Stomach (tissue), 9 donors: ENCODE measurements around the gene GRK6. TPM values are rescaled to one million over a fixed set of nuclear protein-coding genes. Genes with fewer than 3 reads are reported as not detected.
A peak's percentile ranks its signal among the peaks of the same experiment; 100 is the strongest.
"Not testable (repeated sequence)": the region's sequence is repeated elsewhere in the genome, so short reads cannot be mapped to it uniquely, and the experiment has no call there.

Experiments
- DNase-seq, 2 donors: peaks; one replicate each; pipeline versions ENCODE4 v3.0.0 to v3.0.0-alpha.2; 2013 to 2019
- H3K27ac ChIP-seq, 5 donors: fragments of 200-600 bp in 4 of 5; sonication (generic) in 4 of 5; one replicate each; pipeline ENCODE4 v1.5.1; 2013 to 2019; ENCODE audit warnings: mild to moderate bottlenecking in 1 of 5, moderate library complexity in 1 of 5
- H3K27me3 ChIP-seq, 3 donors: fragments of 200-600 bp; sonication (generic); one replicate each; pipeline ENCODE4 v1.5.1; 2017 to 2019; ENCODE audit warnings: mixed run types in 1 of 3
- H3K36me3 ChIP-seq, 4 donors: fragments of 200-600 bp; sonication (generic); 1 replicate in 3 of 4; 2 replicates in 1 of 4; pipeline ENCODE4 v1.5.1; 2016 to 2019
- H3K4me1 ChIP-seq, 4 donors: fragments of 200-600 bp; sonication (generic); one replicate each; pipeline ENCODE4 v1.5.1; 2016 to 2019
- H3K4me3 ChIP-seq, 4 donors: fragments of 200-600 bp; sonication (generic) in 3 of 4; one replicate each; pipeline ENCODE4 v1.5.1; 2016 to 2019; ENCODE audit warnings: mild to moderate bottlenecking in 1 of 4
- H3K9me3 ChIP-seq, 4 donors: fragments of 200-600 bp; sonication (generic); one replicate each; pipeline ENCODE4 v1.5.1; 2016 to 2019
- EP300 ChIP-seq: sonication (generic); formaldehyde crosslinking; IDR thresholded peaks from one replicate; pipeline ENCODE4 v1.6.1; 2017; ENCODE audit warnings: antibody characterized with exemption
- POLR2A ChIP-seq, 4 donors: fragments of 450-650 bp; IDR thresholded peaks; one replicate each; pipeline ENCODE4 v1.6.1; 2016; ENCODE audit warnings: antibody characterized with exemption in 4 of 4, control low read depth in 2 of 4, mild to moderate bottlenecking in 1 of 4, moderate library complexity in 1 of 4
- POLR2AphosphoS5 ChIP-seq, 3 donors: sonication (generic); formaldehyde crosslinking; IDR thresholded peaks; one replicate each; pipeline ENCODE4 v1.6.1; 2016; ENCODE audit warnings: antibody characterized with exemption in 3 of 3
- WGBS, 5 donors: extraction: QIAGEN DNeasy Blood & Tissue Kit in 3 of 5; methylation state at CpG; one replicate each; pipeline versions ENCODE4 v1.1.5 to v1.1.7; 2013 to 2018; 5-methylcytosine and 5-hydroxymethylcytosine counted together
- intact Hi-C: fragments of 100-400 bp; cut with DNase I; formaldehyde crosslinking; loops from one replicate; pipeline ENCODE4 v1.15.1; 2023; ENCODE audit warnings: low total_unique reads
- polyA plus RNA-seq, 3 donors: library from polyadenylated mRNA; stranded (reverse); fragments of 200-250 nt; gene quantifications; one replicate each; pipeline ENCODE4 v1.2.3, GENCODE V29; 2013
- total RNA-seq, 5 donors: library from RNA; depleted of rRNA; stranded (reverse); fragments of >200 nt; gene quantifications; one replicate each; pipeline versions ENCODE4 v1.1.0 to v1.2.3, GENCODE V29; 2014 to 2016
- TF ChIP-seq, protein P1 (sequence below), 7 experiments: fragments of 450-650 bp in 4 of 7; fragments of 200-600 bp in 3 of 7; sonication (generic) in 3 of 7; IDR thresholded peaks; one replicate each; pipeline ENCODE4 v1.5.1; 2016 to 2019; ENCODE audit warnings: antibody characterized with exemption in 7 of 7, control low read depth in 2 of 7, mild to moderate bottlenecking in 1 of 7
- donor health status: healthy with polysubstance abuse.
- donor health status: Bipolar disorder and iron deficiency.
- donor health status: healthy.

Gene GRK6
- total and polyA plus RNA-seq, 8 donors, result 1.8 to 91.2 (median 17.7) TPM

DNA sequence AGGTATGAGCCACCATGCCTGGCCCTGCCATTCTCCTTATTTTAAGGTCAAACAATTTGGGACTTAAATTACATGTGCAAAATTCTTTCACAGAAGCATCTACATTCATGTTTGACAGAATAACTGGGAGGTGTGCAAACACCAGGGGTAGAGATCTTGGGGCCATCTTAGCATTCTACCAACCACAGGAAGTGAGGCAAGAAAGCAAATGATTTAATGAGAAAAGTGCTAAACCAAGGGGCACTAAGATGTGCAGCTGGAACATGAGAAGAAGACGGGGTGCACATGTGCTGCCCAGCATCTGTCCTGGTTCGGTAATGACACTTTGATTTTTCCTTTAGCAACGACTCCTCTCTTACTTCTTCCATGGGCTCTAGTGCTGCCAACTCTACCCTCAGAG, 15.9 kb upstream of the GRK6 start:
- TF ChIP-seq, protein P1, sequence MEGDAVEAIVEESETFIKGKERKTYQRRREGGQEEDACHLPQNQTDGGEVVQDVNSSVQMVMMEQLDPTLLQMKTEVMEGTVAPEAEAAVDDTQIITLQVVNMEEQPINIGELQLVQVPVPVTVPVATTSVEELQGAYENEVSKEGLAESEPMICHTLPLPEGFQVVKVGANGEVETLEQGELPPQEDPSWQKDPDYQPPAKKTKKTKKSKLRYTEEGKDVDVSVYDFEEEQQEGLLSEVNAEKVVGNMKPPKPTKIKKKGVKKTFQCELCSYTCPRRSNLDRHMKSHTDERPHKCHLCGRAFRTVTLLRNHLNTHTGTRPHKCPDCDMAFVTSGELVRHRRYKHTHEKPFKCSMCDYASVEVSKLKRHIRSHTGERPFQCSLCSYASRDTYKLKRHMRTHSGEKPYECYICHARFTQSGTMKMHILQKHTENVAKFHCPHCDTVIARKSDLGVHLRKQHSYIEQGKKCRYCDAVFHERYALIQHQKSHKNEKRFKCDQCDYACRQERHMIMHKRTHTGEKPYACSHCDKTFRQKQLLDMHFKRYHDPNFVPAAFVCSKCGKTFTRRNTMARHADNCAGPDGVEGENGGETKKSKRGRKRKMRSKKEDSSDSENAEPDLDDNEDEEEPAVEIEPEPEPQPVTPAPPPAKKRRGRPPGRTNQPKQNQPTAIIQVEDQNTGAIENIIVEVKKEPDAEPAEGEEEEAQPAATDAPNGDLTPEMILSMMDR (IDR thresholded peaks at IDR 0.05), result no peak
- Histone ChIP-seq H3K4me1 (peaks cover 0 to 3% (median 0%) of the 10 kb centered on the region in 4 donors), H3K27me3 (no peaks in the 10 kb centered on the region), H3K27ac (no peak overlapping the region), H3K9me3 (no peaks in the 10 kb centered on the region), H3K4me3 (no peak overlapping the region), H3K36me3 (no peaks in the 10 kb centered on the region)
- DNase-seq, result no peak
- intact Hi-C loops, result no loop called here
- 74 to 82% (median 79%) methylated on average over 3 of the region's 3 CpGs for WGBS, 5 donors

DNA sequence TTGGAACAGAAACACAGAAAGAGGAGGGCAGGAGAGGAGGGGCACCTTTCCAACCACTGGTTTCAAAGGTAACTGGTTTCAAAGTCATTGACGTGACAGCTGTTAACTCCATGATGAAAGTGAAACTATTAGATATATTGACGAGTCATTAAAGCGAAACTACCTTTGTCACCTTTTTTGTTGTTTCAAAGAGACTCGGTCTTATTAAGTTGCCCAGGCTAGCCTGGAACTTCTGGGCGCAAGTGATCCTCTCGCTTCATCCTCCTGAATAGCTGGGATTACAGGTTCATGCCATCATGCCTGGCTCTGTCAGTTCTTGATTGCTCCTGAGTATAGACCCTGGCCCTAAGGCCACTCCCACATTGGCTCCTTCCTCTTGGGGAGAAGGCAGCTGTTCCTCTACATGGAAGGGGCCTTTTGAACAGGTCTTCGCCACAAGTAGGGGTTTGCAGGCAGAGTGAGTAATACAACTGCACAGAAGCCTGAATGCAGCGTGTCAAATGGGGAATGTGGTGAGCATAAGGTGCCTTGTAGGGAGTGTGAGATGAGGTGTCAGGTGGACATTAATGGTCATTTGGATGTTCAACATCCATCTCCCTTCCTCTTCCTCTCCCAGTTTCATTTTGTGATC, 13.8 kb upstream of the GRK6 start:
- H3K36me3 ChIP-seq, result no peaks in the 10 kb centered on the region
- no peak overlapping the region for H3K4me3 ChIP-seq
- H3K9me3 ChIP-seq, result no peaks in the 10 kb centered on the region
- peak overlapping the region in 1 of 5 donors; percentile 60 for H3K27ac ChIP-seq
- H3K27me3 ChIP-seq, result no peaks in the 10 kb centered on the region
- DNase-seq, result no peak
- TF ChIP-seq EP300, result no peak
- no peak for TF ChIP-seq POLR2A (IDR thresholded peaks at IDR 0.05)
- TF ChIP-seq POLR2AphosphoS5 (IDR thresholded peaks at IDR 0.05), result no peak
- TF ChIP-seq, protein P1 (IDR thresholded peaks at IDR 0.05), result no peak
- WGBS, 5 donors, result 60 to 72% (median 63%) methylated on average over 8 of the region's 8 CpGs
- H3K4me1 ChIP-seq, result peaks cover 0 to 6% (median 0%) of the 10 kb centered on the region in 4 donors
- intact Hi-C loops, result no loop called here

DNA sequence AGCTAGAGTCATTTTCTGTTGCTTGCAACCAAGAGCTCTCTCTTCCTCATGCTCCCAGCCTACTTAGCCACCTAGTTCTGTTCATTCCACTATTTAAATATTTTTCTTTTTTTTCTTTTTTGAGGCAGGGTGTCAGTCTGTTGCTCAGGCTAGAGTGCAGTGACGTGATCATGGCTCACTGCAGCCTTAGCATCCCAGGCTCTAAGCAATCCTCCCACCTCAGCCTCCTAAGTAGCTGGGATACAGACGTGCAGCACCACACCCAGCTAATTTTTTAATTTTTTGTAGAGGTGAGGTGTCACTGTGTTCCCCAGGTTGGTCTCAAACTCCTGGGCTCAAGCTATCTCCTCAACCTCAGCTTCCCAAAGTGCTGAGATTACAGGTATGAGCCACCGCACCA, 12.0 kb upstream of the GRK6 start:
- H3K9me3 ChIP-seq, result no peaks in the 10 kb centered on the region
- H3K4me3 ChIP-seq, result no peak overlapping the region
- DNase-seq, result no peak
- no peak for TF ChIP-seq POLR2AphosphoS5 (IDR thresholded peaks at IDR 0.05)
- TF ChIP-seq, protein P1 (IDR thresholded peaks at IDR 0.05), result no peak
- WGBS, 5 donors, result 75 to 83% (median 75%) methylated on average over 3 of the region's 3 CpGs
- intact Hi-C loops, result no loop called here
- peaks cover 0 to 6% (median 0%) of the 10 kb centered on the region in 4 donors for H3K4me1 ChIP-seq
- no peaks in the 10 kb centered on the region for H3K36me3 ChIP-seq
- no peak overlapping the region for H3K27ac ChIP-seq
- no peaks in the 10 kb centered on the region for H3K27me3 ChIP-seq

DNA sequence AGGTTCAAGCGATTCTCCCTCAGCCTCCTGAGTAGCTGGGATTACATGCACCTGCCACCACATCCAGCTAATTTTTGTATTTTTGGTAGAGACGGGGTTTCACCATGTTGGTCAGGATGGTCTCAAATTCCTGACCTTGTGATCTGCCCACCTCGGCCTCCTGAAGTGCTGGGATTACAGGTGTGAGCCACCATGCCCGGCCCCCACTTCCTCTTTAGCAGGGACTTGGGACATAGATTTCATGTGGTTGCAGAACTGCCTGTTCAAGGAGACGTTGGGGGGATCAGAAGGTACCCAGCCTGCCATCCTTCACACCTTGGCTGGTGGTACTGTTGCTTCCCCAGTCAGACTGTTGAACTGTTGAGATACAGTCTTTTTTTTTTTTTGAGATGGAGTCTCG, 9.4 kb upstream of the GRK6 start:
- H3K27me3 ChIP-seq, H3K9me3 ChIP-seq, H3K4me1 ChIP-seq, H3K4me3 ChIP-seq, intact Hi-C loops, DNase-seq, H3K36me3 ChIP-seq, H3K27ac ChIP-seq: not testable (repeated sequence)
- 80 to 90% (median 81%) methylated on average over 6 of the region's 6 CpGs for WGBS, 5 donors

DNA sequence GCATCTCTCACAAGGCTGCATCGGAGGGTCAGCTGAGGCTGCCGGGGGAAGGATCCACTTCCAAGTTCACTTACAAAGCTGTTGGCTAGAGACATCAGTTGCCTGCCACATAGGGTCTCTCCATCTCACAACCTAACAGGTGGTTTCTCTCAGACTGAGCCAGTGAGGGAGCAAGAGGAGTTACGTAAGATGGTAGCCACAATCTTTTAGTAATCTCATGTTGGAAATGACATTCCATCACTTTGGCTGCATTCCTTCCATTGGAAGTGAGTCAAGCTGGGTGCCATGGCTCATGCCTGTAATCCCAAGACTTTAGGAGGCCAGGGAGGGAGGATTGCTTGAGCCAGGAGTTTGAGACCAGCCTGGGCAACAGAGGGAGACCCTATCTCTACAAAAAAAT, 7.4 kb upstream of the GRK6 start:
- Histone ChIP-seq H3K4me1 (peaks cover 0 to 6% (median 0%) of the 10 kb centered on the region in 4 donors), H3K4me3 (no peak overlapping the region), H3K27ac (no peak overlapping the region), H3K9me3 (no peaks in the 10 kb centered on the region), H3K36me3 (no peaks in the 10 kb centered on the region), H3K27me3 (no peaks in the 10 kb centered on the region)
- intact Hi-C loops, result no loop called here
- TF ChIP-seq POLR2AphosphoS5 (IDR thresholded peaks at IDR 0.05), result peak in 1 of 3 donors; percentile 19
- TF ChIP-seq EP300, result no peak
- DNase-seq, result no peak
- WGBS, 5 donors, result 79 to 82% (median 80%) methylated on average over 3 of the region's 3 CpGs

DNA sequence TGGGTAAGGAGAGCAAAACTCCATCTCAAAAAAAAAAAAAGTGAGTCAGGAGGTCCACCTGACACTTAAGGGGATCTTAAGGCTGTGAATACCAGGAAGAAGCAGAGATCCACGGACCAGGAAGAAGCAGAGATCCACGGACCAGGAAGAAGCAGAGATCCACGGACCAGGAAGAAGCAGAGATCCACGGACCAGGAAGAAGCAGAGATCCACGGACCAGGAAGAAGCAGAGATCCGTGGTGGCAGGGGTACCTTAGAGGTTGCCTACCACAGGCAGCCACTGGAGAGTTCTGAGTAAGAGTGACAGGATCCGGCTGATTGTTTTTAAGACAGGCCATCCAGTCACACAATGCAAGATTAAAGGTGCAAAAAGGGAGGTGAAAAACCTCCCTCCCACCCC, 6.0 kb upstream of the GRK6 start:
- H3K9me3 ChIP-seq, H3K27ac ChIP-seq, H3K4me3 ChIP-seq, DNase-seq, intact Hi-C loops, H3K27me3 ChIP-seq, H3K36me3 ChIP-seq: not testable (repeated sequence)
- peaks cover 2 to 13% (median 5%) of the 10 kb centered on the region in 4 donors for H3K4me1 ChIP-seq
- 65 to 76% (median 69%) methylated on average over 7 of the region's 7 CpGs for WGBS, 5 donors
